ENCODE measurements around the gene SLC36A3. TPM values are rescaled to one million over a fixed set of nuclear protein-coding genes. Genes with fewer than 3 reads are reported as not detected.

The SLC36A3 gene
- total RNA-seq, 1 experiment from 2014 or later, result not detected

DNA sequence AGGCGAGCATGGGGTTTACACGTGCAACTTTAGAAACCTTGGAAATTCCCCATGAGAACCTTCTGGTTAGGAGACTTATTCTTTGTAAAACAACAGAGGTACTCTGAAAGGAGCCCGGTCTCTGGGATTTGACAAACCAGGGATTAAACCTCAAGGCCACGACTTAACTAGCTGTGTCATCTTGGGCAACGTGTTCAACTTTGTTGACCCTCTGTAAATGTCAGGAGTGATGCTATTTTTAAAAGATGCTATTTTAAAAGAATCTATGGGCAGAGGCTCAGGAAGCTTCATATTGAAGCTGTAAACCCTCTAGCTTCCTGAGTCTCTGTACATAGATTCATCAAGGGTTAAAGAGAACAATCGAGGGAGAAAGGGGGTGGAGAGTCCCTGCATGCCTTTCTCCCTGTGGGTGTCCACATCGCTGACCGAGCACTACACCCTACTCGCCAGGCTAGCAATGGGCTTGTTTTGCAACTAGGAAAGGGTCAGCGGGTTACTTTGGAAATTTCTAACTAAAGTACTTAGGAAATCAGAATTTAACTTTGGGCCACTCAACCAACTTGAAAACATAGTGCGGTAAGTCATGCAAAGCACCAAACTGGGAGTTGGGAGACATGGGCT lies 41.7 kb upstream of the SLC36A3 start:
- DNase-seq (ENCODE audit: low read depth, low spot score) (no peak), ATAC-seq (no peak)
- RAD21 ChIA-PET (ENCODE audit: low non-redundant PET in 1 of 2, low total read pairs in 2 of 2, uncharacterized antibody in 2 of 2, unreplicated experiment in 2 of 2), result no interaction called here
- no peaks in the 10 kb centered on the region for H3K9me3 ChIP-seq (ENCODE audit: control insufficient read depth in 1 of 2, insufficient read depth in 1 of 2, low read depth in 1 of 2, low read length in 2 of 2)
- no peak overlapping the region for H3K27ac ChIP-seq (ENCODE audit: low read depth, low read length)
- no peak overlapping the region for H3K4me2 ChIP-seq (ENCODE audit: low read length)
- no peaks in the 10 kb centered on the region for H3K4me1 ChIP-seq (ENCODE audit: control insufficient read depth in 1 of 2, insufficient read depth in 2 of 2, low read length in 2 of 2)
- POLR2A ChIA-PET, result no interaction called here
- peaks cover 82% of the 10 kb centered on the region for H3K27me3 ChIP-seq (ENCODE audit: insufficient read depth, low read length)
- no peaks in the 10 kb centered on the region for H3K9me2 ChIP-seq (ENCODE audit: insufficient read depth)
- H2AFZ ChIP-seq (ENCODE audit: low read depth, low read length, poor library complexity, severe bottlenecking), result no peak overlapping the region
- no peaks in the 10 kb centered on the region for H3K79me2 ChIP-seq (ENCODE audit: insufficient read depth, low read length)
- TF ChIP-seq SIN3A (IDR thresholded peaks at IDR 0.05; ENCODE audit: low read depth) (no peak), TCF7L2 (IDR thresholded peaks at IDR 0.05; ENCODE audit: borderline replicate concordance, extremely low read depth, insufficient read depth, insufficient read length) (no peak), EZH2phosphoT487 (IDR thresholded peaks at IDR 0.05; ENCODE audit: borderline replicate concordance) (no peak), CTCF (IDR thresholded peaks at IDR 0.05 in 2 of 3, conservative IDR thresholded peaks at IDR 0.05 in 1 of 3; ENCODE audit: borderline replicate concordance in 1 of 3, insufficient read depth in 1 of 3, low read depth in 2 of 3, low read length in 2 of 3) (no peak), CBX3 (IDR thresholded peaks at IDR 0.05; ENCODE audit: low read depth) (no peak), EGR1 (IDR thresholded peaks at IDR 0.05; ENCODE audit: low read depth) (no peak)
- TF ChIP-seq, protein P1, sequence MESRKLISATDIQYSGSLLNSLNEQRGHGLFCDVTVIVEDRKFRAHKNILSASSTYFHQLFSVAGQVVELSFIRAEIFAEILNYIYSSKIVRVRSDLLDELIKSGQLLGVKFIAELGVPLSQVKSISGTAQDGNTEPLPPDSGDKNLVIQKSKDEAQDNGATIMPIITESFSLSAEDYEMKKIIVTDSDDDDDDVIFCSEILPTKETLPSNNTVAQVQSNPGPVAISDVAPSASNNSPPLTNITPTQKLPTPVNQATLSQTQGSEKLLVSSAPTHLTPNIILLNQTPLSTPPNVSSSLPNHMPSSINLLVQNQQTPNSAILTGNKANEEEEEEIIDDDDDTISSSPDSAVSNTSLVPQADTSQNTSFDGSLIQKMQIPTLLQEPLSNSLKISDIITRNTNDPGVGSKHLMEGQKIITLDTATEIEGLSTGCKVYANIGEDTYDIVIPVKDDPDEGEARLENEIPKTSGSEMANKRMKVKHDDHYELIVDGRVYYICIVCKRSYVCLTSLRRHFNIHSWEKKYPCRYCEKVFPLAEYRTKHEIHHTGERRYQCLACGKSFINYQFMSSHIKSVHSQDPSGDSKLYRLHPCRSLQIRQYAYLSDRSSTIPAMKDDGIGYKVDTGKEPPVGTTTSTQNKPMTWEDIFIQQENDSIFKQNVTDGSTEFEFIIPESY (IDR thresholded peaks at IDR 0.05; ENCODE audit: extremely low read depth, insufficient replicate concordance, low read length), result no peak
- no peaks in the 10 kb centered on the region for H4K20me1 ChIP-seq (ENCODE audit: insufficient read depth)
- H3K36me3 ChIP-seq (ENCODE audit: control insufficient read depth in 1 of 2, insufficient read depth in 2 of 2, low read length in 2 of 2), result no peaks in the 10 kb centered on the region
- H3K4me3 ChIP-seq (replicated peaks in 1 of 2; ENCODE audit: low read depth in 1 of 2, low read length in 2 of 2), result no peak overlapping the region
- no TSS peak for BruUV-seq (replicated peaks)
- intact Hi-C loops (cut with micrococcal nuclease), result no loop called here
- no peak overlapping the region for H3K9ac ChIP-seq (ENCODE audit: low read length)
- CTCF ChIA-PET, result no interaction called here
